ENCODE results near the gene CPTP.

CPTP gene

GRCh38 chr1:1346501-1346890, 21.9 kb downstream of the CPTP start:
- FAIRE-seq (no peak), DNase-seq (ENCODE audit: insufficient read length, low spot score) (no peak)
- no peak for TF ChIP-seq POLR2A (IDR thresholded peaks at IDR 0.05; ENCODE audit: low read depth, low read length)

GRCh38 chr1:1347026-1347595, 22.5 kb downstream of the CPTP start:
- no peak for DNase-seq (ENCODE audit: insufficient read length, low spot score)
- TF ChIP-seq POLR2A (IDR thresholded peaks at IDR 0.05; ENCODE audit: low read depth, low read length) = no peak
- FAIRE-seq = no peak

GRCh38 chr1:1347663-1348419, 23.2 kb downstream of the CPTP start:
- peak; percentile 71 for DNase-seq (ENCODE audit: insufficient read length, low spot score)
- FAIRE-seq = no peak
- TF ChIP-seq POLR2A (IDR thresholded peaks at IDR 0.05; ENCODE audit: low read depth, low read length) = no peak

- FAIRE-seq (no peak), DNase-seq (ENCODE audit: insufficient read length, low spot score) (no peak)
- no peak for TF ChIP-seq POLR2A (IDR thresholded peaks at IDR 0.05; ENCODE audit: low read depth, low read length)
These were observed 24.0 kb downstream of the CPTP start for GRCh38 chr1:1348420-1349255.

- FAIRE-seq (no peak), DNase-seq (ENCODE audit: insufficient read length, low spot score) (no peak)
- no peak; the same call in 1 of the 2 replicates for TF ChIP-seq POLR2A (IDR thresholded peaks at IDR 0.05; ENCODE audit: low read depth, low read length)
These were observed 24.8 kb downstream of the CPTP start, which contains the start of gene DVL1 for GRCh38 chr1:1349256-1350012. TSS of gene DVL1 (minus strand) at chr1:1349418. CDS start at chr1:1349065, 353 bp downstream.

GRCh38 chr1:1351511-1352427, 27.2 kb downstream of the CPTP start:
- no peak for FAIRE-seq
- TF ChIP-seq POLR2A (IDR thresholded peaks at IDR 0.05; ENCODE audit: low read depth, low read length) = no peak

GRCh38 chr1:1352786-1353388, 28.3 kb downstream of the CPTP start:
- no peak for DNase-seq (ENCODE audit: insufficient read length, low spot score)
- no peak for FAIRE-seq
- no peak for TF ChIP-seq POLR2A (IDR thresholded peaks at IDR 0.05; ENCODE audit: low read depth, low read length)

More at GRCh38 chr1:1351511-1352427, 27.2 kb downstream of the CPTP start:
- no peak for DNase-seq (ENCODE audit: insufficient read length, low spot score)

- no peak for FAIRE-seq
- TF ChIP-seq POLR2A (IDR thresholded peaks at IDR 0.05; ENCODE audit: low read depth, low read length) = no peak; the same call in 1 of the 2 replicates
- no peak for DNase-seq (ENCODE audit: insufficient read length, low spot score)
These were observed 29.0 kb downstream of the CPTP start for GRCh38 chr1:1353389-1354151.

GRCh38 chr1:1354271-1355247, 30.0 kb downstream of the CPTP start:
- no peak for FAIRE-seq
- no peak for DNase-seq (ENCODE audit: insufficient read length, low spot score)
- no peak for TF ChIP-seq POLR2A (IDR thresholded peaks at IDR 0.05; ENCODE audit: low read depth, low read length)

- FAIRE-seq = no peak
- TF ChIP-seq POLR2A (IDR thresholded peaks at IDR 0.05; ENCODE audit: low read depth, low read length) = no peak
- no peak for DNase-seq (ENCODE audit: insufficient read length, low spot score)
These were observed 30.8 kb downstream of the CPTP start for GRCh38 chr1:1355416-1355815.

Data from H54 (cell line).